GM12892 (cell line): ENCODE measurements around the gene NEDD8.

Source experiments
- DNase-seq: peaks from one replicate; pipeline ENCODE4 v3.0.0; 2011; ENCODE audit not compliant: insufficient read length
- FAIRE-seq: peaks from 2 replicates; lab custom pipeline; 2011; peaks lifted over from hg19 to GRCh38; lab: Jason Lieb, UNC
- POLR2A ChIP-seq: IDR thresholded peaks from 2 replicates; pipeline ENCODE4 v1.6.1; 2011; ENCODE audit warnings: low read depth, low read length, control low read depth
- POLR2AphosphoS5 ChIP-seq: IDR thresholded peaks from 2 replicates; pipeline ENCODE4 v1.6.1; 2011; ENCODE audit warnings: low read depth, low read length, control low read depth
- TAF1 ChIP-seq: IDR thresholded peaks from 2 replicates; pipeline ENCODE4 v1.6.1; 2011; ENCODE audit warnings: low read depth, mild to moderate bottlenecking, control low read depth, low read length, borderline replicate concordance

The NEDD8 gene

DNA sequence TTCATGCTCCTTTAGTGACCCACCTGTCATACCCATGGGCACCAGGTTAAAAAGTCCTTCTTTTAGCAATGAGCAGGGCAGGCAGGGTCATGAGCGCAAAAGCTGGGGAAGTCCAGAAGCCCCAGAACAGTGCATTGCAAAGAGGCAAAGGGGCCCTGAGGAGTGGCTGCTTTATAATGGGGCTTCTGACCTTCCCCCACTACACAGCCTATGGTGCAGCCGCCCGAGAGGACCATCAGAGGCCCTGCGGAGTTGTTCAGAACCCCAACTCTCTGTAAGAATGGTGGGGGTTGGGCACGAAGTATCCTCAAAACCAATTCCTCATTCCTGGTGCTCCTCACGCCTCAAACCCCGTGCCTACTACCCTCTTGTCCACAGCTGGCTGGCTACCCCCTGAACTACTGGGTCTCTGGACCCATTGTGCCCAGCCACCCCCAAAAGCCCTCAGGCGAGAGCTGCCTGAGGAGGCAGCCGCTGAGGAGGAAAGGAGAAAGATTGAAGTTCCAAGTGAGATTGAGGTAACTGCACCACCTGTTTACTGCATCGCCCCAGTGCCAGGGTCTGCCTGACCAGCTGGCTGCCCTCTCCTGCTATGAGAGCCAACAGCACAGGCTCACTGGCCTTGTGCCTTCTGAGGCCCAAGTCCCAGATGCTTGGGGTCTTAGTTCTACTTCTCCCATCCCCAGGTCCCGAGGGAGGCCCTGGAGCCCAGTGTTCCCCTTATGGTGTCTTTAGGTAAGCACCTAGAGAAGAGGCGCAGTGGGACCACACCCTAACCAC, 53.6 kb downstream of the NEDD8 start:
- TF ChIP-seq TAF1 (no peak), POLR2A (no peak; the same call in none of the 2 replicates), POLR2AphosphoS5 (no peak; the same call in 1 of the 2 replicates)
- no peak for FAIRE-seq

DNA sequence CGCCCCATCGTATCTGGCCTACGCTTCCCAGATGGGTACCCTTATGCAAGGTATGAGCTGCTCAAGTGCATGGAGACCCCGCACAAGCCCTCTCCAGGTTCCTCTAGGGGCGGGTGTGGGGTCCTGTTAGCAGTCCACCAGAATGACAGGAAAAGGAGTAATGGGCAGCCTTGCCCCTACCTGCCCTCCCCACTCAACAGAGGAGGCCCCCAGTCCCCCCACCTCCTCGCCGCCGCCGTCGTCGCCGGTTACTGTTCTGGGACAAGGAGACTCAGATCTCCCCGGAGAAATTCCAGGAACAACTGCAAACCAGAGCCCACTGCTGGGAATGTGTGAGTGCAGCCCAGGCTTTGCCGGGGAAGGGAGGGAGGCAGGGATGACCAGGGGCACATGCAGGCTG, 54.3 kb downstream of the NEDD8 start:
- FAIRE-seq (no peak), DNase-seq (no peak)
- no peak; the same call in 1 of the 2 replicates for TF ChIP-seq POLR2AphosphoS5
- no peak for TF ChIP-seq POLR2A

More for the DNA sequence above, 53.6 kb downstream of the NEDD8 start:
- no peak for DNase-seq

DNA sequence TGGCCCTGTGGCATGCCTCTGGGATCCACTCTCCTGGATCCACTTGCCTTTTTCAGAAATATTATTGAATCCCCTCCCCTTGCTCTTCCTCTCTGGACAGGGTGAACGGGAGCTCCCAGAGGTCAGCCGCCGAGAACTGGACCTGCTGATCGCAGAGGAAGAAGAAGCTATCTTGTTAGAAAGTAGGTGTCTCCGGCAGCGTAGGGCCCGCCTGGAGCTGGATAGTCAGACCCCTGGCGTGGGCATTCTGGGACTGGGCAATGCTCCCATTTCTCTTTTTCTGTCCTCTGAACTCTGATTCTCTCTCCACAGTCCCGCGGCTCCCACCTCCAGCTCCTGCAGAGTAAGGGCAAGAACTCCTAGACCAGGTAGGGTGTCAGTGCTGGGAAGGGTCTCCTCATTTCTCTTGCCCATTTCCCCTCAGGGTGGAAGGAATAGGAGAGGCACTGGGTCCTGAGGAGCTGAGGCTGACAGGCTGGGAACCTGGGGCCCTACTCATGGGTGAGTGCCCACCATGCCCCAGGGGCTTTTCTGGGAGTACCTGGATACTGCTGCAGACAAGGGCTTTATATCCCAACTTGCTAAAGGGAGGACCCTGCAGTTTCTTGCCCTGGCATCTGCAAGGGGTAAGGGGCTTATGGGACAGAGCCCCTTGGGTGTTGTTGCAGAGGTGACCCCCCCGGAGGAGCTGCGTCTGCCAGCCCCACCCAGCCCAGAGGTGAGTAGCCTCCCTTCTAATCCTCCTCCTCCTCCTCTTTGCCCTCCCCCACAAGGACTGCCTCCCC, 54.9 kb downstream of the NEDD8 start:
- FAIRE-seq, result no peak
- no peak for DNase-seq
- TF ChIP-seq POLR2AphosphoS5 (no peak), POLR2A (no peak; the same call in 1 of the 2 replicates), TAF1 (no peak)

DNA sequence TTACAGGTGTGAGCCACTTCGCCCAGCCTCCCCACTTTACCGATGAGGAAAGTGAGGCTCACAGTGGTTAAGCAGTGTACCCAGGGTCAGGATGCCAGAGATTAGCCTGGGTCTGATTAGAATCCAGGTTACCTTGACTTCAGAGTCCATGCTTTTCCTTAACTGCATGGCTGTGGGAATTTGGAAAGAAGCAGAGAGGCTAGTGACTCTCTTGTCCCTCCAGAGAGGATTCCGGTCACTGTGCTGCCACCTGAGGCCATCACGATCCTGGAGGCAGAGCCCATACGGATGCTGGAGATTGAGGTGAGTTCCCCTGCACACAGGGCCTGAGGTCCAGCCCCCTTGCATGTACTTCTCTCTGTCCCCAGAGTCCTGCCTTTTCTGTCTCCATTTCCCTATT, 55.6 kb downstream of the NEDD8 start:
- no peak for FAIRE-seq
- DNase-seq, result no peak
- 0 out of 2 replicates have a peak, but pooled peaks have one; percentile 6 for TF ChIP-seq POLR2A
- 0 out of 2 replicates have a peak, but pooled peaks have one; percentile 22 for TF ChIP-seq POLR2AphosphoS5
- TF ChIP-seq TAF1, result no peak

DNA sequence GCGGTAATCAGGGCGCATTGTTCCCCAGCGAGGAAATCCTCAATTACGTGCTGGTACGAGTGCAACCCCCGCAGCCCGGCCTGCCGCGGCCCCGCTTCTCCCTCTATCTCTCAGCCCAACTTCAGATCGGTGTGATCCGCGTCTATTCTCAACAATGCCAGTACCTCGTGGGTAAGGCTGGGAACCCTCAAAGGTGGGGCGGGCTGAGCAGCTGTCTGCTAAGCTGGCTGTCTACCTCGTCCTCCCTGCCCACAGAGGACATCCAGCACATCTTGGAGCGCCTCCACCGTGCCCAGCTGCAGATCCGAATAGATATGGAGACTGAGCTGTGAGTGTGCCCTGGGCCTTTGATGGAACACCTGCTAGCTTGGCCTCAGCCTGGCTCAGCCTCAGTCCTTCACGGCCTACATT, 59.3 kb downstream of the NEDD8 start:
- FAIRE-seq, result no peak
- no peak for DNase-seq
- TF ChIP-seq POLR2AphosphoS5, result 0 out of 2 replicates have a peak, but pooled peaks have one; percentile 10
- TF ChIP-seq POLR2A, result no peak
- TF ChIP-seq TAF1, result no peak

DNA sequence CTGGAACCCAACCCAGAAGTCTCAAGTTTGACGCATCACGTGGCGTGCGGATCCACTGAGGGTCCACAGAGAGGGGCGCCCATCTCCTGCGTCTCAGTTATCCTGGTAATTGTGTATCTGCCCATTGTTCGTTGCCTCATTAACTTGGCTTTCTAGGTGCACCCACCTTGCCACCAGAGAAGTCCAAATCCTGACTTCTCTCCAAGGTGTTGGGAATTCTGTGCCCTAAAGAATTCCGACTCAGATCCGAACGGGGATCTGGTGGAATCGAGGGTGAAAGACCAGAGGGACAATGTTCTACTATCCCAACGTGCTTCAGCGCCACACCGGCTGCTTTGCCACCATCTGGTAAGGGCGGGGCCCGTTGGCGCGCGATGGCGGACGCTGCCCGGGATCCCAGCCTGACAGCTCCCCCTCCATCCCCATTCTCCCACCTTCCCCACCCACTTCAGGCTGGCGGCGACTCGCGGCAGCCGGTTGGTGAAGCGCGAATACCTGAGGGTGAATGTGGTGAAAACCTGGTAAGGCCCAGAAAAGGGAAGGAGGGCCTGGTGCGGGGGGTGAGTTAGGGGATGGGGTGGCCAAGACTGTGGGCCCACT, 59.8 kb downstream of the NEDD8 start:
- DNase-seq (no peak), FAIRE-seq (no peak)
- 0 out of 2 replicates have a peak, but pooled peaks have one; percentile 10 for TF ChIP-seq POLR2AphosphoS5
- no peak for TF ChIP-seq TAF1

DNA sequence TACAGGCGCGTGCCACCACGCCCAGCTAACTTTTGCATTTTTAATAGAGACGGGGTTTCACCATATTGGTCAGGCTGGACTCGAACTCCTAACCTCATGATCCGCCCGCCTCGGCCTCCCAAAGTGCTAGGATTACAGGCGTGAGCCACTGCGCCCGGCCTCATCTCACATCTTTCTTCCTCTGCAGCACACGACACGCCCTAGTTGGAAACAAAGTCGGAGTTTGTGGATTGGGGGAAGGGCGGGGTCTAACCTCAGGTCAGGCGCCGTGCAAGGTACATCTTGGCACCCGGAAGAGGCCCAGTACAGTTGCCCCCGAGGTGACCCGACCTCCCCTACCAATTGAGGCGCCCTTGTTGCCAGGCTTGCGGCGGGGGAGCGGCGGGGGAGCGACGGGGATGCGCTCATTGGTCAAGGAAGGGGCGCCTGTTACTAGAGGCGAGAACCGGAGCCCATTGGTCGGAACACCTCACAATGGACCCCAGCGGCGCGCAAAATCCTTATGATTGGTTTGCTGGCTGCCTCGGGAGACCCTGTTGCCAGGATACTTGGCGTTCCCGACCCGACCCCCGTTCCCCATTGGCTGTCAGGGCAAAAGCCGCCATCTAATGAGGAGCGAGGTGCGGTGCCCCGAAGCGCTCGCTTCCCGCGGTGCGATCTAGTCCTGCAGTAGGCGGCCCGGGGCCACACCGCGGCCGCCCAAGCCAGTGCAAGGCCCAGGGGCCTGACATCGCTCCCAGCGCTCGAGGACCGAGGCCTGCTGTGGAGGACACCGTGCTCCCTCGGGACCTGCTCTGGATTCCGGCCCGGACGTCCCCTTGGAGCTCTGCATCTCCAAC, 60.5 kb downstream of the NEDD8 start, which contains the start of gene REC8:
TSS of gene REC8 (plus strand) at position 659 of the 839 bp plus-strand sequence. CDS start 473 bp downstream, outside the sequence.
- DNase-seq, result peak; percentile 89
- peak; percentile 75 for TF ChIP-seq POLR2A
- TF ChIP-seq TAF1, result no peak
- peak; percentile 81; the same call in 1 of the 2 replicates for TF ChIP-seq POLR2AphosphoS5
- FAIRE-seq, result peak; percentile 54

DNA sequence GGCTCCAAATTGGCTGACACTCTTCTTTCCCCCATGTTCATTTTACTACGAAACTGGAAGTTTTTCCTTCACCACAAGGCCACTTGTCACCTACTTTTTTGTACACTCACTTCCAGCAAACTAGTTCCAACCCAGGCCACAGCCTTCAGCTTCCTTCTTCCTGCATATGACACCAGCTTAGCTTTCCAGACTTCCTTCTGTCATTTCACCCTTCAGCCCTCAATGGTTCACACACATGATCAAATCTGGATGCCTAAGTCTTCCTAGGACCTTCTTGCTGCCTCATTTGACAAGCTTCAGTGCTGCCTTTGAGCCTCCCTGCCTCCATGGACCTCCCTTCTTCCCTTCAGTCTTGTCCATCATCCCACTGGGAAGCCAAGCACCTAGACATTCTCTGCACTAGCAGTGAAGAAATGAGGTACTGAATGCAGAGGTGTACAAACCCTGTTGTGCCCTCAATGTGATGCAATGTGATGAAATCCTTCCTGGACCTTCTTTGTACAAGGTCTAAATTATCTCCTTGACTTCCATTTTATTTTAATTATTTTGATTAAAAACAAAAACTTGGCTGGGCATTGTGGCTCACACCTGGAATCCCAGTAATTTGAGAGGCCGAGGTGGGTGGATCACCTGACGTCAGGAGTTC, 64.6 kb downstream of the NEDD8 start:
- no peak for FAIRE-seq
- TF ChIP-seq POLR2A (peak; percentile 77), TAF1 (no peak), POLR2AphosphoS5 (peak; percentile 86)
- DNase-seq, result no peak
